Tibial artery (tissue), 4 donors: ENCODE results near the gene TEN1.

Source experiments
- DNase-seq, 2 donors: peaks; one replicate each; pipeline ENCODE4 v3.0.0-alpha.2; 2019
- H3K27ac ChIP-seq, 2 donors: fragments of 200-600 bp; sonication (generic) in 1 of 2; 1 replicate in 1 of 2; 2 replicates in 1 of 2; pipeline ENCODE4 v1.5.1; 2018 to 2019; ENCODE audit warnings: mild to moderate bottlenecking in 1 of 2
- H3K27me3 ChIP-seq, 2 donors: fragments of 200-600 bp; sonication (generic) in 1 of 2; one replicate each; pipeline versions ENCODE4 v1.5.1 to v1.6.0; 2016 to 2019
- H3K36me3 ChIP-seq, 3 donors: fragments of 200-600 bp; sonication (generic) in 2 of 3; one replicate each; pipeline ENCODE4 v1.5.1; 2016 to 2019; ENCODE audit warnings: mild to moderate bottlenecking in 2 of 3
- H3K4me1 ChIP-seq, 4 donors: fragments of 200-600 bp; sonication (generic) in 2 of 4; 1 replicate in 3 of 4; 2 replicates in 1 of 4; pipeline ENCODE4 v1.5.1; 2016 to 2019
- H3K4me3 ChIP-seq, 2 donors: fragments of 200-600 bp; sonication (generic) in 1 of 2; 1 replicate in 1 of 2; 2 replicates in 1 of 2; pipeline ENCODE4 v1.5.1; 2018 to 2019; ENCODE audit warnings: mild to moderate bottlenecking in 2 of 2
- H3K9me3 ChIP-seq, 3 donors: fragments of 200-600 bp; sonication (generic) in 1 of 3; one replicate each; pipeline ENCODE4 v1.5.1; 2016 to 2019
- intact Hi-C: fragments of 100-400 bp; cut with DNase I; formaldehyde crosslinking; loops from one replicate; pipeline ENCODE4 v1.15.0; 2023; ENCODE audit warnings: low total_unique reads
- TF ChIP-seq, protein P1 (sequence below), 2 experiments: fragments of 200-600 bp in 1 of 2; fragments of 450-650 bp in 1 of 2; IDR thresholded peaks; one replicate each; pipeline ENCODE4 v1.5.1; 2017 to 2019; ENCODE audit warnings: antibody characterized with exemption in 2 of 2, mild to moderate bottlenecking in 1 of 2, moderate library complexity in 1 of 2

The TEN1 gene

DNA sequence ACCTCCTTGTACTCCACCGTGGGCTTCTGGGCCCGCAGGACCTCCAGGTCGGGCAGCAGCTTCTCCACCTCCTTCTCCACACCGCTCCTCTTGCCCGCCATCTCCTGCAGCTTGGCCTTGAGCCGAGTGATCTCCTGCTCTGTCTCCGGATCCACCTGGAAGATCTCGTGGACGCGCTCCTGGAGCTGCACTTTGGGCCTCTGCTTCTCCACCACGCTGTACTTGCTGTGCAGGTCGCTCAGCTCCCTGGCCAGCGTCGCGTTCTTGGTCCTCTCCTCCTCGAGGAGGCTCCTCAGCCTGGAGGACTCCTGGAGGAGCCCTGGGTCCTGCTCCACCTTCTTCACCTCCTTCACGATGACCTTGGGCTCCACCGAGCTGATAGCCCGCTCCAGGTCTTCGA, 30.4 kb downstream of the TEN1 start:
- no peak for DNase-seq
- TF ChIP-seq, protein P1, sequence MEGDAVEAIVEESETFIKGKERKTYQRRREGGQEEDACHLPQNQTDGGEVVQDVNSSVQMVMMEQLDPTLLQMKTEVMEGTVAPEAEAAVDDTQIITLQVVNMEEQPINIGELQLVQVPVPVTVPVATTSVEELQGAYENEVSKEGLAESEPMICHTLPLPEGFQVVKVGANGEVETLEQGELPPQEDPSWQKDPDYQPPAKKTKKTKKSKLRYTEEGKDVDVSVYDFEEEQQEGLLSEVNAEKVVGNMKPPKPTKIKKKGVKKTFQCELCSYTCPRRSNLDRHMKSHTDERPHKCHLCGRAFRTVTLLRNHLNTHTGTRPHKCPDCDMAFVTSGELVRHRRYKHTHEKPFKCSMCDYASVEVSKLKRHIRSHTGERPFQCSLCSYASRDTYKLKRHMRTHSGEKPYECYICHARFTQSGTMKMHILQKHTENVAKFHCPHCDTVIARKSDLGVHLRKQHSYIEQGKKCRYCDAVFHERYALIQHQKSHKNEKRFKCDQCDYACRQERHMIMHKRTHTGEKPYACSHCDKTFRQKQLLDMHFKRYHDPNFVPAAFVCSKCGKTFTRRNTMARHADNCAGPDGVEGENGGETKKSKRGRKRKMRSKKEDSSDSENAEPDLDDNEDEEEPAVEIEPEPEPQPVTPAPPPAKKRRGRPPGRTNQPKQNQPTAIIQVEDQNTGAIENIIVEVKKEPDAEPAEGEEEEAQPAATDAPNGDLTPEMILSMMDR (IDR thresholded peaks at IDR 0.05): no peak
- peaks cover 0 to 12% (median 0%) of the 10 kb centered on the region in 3 donors for H3K36me3 ChIP-seq
- intact Hi-C loops: no loop called here
- no peak overlapping the region for H3K4me3 ChIP-seq
- no peaks in the 10 kb centered on the region for H3K27me3 ChIP-seq
- no peaks in the 10 kb centered on the region for H3K9me3 ChIP-seq
- H3K4me1 ChIP-seq: peaks cover 0 to 5% (median 1%) of the 10 kb centered on the region in 4 donors
- no peak overlapping the region for H3K27ac ChIP-seq

DNA sequence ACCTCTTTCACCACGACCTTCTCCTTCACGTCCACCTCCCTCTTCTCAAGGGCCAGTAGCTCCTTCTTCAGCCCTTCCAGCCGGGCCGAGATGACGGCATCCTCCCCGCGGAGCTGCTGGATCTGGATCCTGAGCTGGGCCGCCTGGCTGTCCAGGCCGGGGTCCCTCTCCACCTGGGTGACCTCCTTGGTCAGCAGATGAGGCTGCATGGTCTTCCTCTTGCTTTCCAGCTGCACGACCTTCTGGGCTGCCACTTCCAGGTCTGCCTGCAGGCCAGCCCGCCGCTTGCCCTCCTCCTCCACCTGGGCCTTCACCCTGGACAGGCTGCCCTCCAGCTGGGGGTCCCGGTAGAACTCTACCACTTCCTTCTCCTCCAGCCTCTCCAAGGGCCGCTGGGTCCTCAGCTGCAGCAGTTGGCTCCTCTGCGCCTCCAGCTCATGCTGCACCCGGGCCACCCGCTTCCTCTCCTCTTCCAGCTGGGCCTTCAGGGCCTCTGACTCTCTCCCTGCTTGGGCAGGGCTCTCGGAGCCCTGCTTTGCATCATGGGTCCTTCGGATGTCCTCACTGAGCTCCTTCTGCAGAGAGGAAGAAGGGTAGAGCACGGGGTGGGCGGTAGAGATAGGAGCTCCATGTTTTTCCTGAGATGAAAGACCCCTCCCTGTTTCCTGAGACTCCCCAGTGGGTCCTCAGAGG, 31.1 kb downstream of the TEN1 start:
- H3K27me3 ChIP-seq: peaks cover 0 to 6% of the 10 kb centered on the region in 2 donors
- peaks cover 0 to 9% (median 0%) of the 10 kb centered on the region in 3 donors for H3K36me3 ChIP-seq
- peaks cover 0 to 6% (median 1%) of the 10 kb centered on the region in 4 donors for H3K4me1 ChIP-seq
- intact Hi-C loops: no loop called here
- H3K4me3 ChIP-seq: no peak overlapping the region
- TF ChIP-seq, protein P1 (IDR thresholded peaks at IDR 0.05): no peak
- no peak for DNase-seq
- H3K27ac ChIP-seq: no peak overlapping the region
- no peaks in the 10 kb centered on the region for H3K9me3 ChIP-seq

DNA sequence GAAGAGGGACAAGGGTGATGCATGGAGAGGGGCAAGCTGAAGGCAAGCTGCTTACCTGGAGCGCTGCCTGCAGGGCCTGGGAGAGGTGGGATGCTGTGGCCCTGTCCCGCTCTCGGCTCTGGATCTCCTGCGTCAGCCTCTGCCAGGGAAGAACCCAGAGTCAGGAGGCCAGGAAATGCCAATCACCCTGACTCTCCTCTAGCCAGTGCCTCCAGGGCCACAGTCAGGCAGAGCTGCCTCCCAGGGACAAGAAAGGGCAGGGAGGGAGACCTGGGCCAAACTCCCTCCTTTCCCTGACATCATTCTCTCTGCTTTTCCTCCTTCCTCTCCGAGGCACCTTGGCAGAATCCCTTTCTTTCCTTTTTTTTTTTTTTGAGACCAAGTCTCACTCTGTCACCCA, 32.9 kb downstream of the TEN1 start:
- intact Hi-C loops: no loop called here
- H3K4me3 ChIP-seq: no peak overlapping the region
- H3K4me1 ChIP-seq: peaks cover 0 to 6% (median 1%) of the 10 kb centered on the region in 4 donors
- peaks cover 0 to 5% (median 0%) of the 10 kb centered on the region in 3 donors for H3K36me3 ChIP-seq
- peaks cover 0 to 20% of the 10 kb centered on the region in 2 donors for H3K27me3 ChIP-seq
- no peaks in the 10 kb centered on the region for H3K9me3 ChIP-seq
- H3K27ac ChIP-seq: no peak overlapping the region
- DNase-seq: no peak
- TF ChIP-seq, protein P1 (IDR thresholded peaks at IDR 0.05): no peak

DNA sequence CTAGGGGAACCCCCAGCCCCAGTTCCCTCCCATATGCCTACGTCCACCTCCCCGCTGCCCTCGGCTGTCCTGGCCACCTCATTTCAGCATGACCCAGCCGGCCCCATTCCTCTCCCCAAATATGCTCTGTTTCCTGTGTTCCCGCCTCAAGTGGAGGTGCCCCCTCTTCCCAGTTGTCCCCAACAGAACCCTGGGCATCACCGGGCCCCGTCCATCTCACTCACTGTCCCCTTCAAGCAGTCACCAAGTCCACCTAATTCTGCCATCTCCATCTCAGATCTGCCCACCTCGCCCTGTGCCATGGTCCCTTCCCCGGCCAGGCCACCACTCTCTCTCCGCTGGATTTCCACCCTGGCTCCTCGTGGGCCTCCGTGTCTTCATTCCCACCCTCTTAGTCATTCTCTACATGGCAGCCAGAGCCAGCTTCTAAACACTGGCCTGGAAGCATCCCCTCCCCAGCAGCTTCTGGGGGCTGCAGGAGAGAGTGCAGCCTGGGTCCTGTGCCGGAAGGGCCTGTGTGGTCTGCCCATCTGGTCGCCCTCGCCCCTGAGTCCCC, 34.4 kb downstream of the TEN1 start:
- H3K27ac ChIP-seq: no peak overlapping the region
- H3K9me3 ChIP-seq: no peaks in the 10 kb centered on the region
- H3K4me3 ChIP-seq: no peak overlapping the region
- peaks cover 0 to 6% (median 1%) of the 10 kb centered on the region in 4 donors for H3K4me1 ChIP-seq
- no peak for DNase-seq
- TF ChIP-seq, protein P1 (IDR thresholded peaks at IDR 0.05): no peak
- H3K36me3 ChIP-seq: peaks cover 0 to 5% (median 0%) of the 10 kb centered on the region in 3 donors
- H3K27me3 ChIP-seq: peaks cover 0 to 22% of the 10 kb centered on the region in 2 donors
- intact Hi-C loops: no loop called here

DNA sequence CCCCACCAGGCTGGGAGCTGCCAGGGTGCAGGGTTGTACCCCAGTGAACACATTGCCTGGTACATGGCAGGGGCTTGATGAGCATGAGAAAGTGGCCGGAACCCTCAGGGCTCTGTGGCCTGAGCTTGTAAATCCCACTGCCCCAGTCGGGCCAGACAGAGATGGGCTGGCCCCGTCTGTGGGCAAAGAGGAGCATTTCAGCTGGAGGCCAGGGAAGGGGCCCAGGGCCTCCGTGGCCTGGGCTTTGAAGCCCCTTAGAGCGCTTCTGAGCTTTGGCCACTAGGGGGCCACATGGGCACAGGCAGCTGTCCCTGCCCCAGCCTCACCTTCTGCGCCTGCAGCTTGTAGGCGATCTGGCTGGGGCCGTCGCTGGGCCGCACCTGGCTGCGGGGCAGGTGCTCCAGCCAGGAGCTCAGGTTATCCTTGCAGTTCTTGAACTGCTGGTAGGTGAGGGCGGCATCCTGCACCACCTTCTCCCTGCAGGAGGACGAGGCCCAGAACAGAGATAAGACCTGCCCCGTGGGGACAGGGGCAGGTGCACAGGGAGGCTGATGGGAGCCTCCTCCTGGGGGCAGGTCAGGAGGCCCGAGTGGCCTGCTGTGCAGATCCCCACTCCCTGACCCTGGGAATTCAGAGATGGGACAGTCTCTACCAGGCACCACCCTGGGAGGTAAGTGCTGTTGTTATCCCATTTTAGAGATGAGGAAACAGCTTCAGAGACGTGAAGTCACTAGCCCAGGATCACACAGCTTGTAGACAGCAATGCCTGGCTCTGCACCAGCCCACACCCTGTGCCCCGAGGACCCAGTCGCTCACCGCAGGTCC, 35.3 kb downstream of the TEN1 start:
- peaks cover 0 to 2% (median 0%) of the 10 kb centered on the region in 3 donors for H3K36me3 ChIP-seq

More for the DNA sequence above, 35.3 kb downstream of the TEN1 start:
- H3K27ac ChIP-seq: no peak overlapping the region
- H3K4me1 ChIP-seq: peaks cover 0 to 6% (median 1%) of the 10 kb centered on the region in 4 donors
- TF ChIP-seq, protein P1 (IDR thresholded peaks at IDR 0.05): peak; percentile 85 to 96
- H3K4me3 ChIP-seq: no peak overlapping the region
- intact Hi-C loops: no loop called here
- H3K27me3 ChIP-seq: peaks cover 0 to 25% of the 10 kb centered on the region in 2 donors
- no peaks in the 10 kb centered on the region for H3K9me3 ChIP-seq
- peak in 1 of 2 donors; percentile 45 for DNase-seq
